DOHH2 (cell line): Measurements from ENCODE around the gene PIGM.

ENCODE experiments used
- H3F3A ChIP-seq: fragments of 200-600 bp; sonication (generic), shearing (Covaris generic); 2 replicates; pipeline ENCODE4 v1.6.0; 2016; ENCODE audit warnings: antibody characterized with exemption, mild to moderate bottlenecking; ENCODE audit not compliant: control insufficient read depth, insufficient read depth
- H3K27ac ChIP-seq: fragments of 200-600 bp; sonication (generic); 2 replicates; pipeline ENCODE4 v1.5.1; 2014; ENCODE audit warnings: low read depth, mild to moderate bottlenecking, low read length, moderate library complexity
- H3K27me3 ChIP-seq: fragments of 200-600 bp; sonication (generic); 2 replicates; pipeline ENCODE4 v1.6.1; 2014; ENCODE audit warnings: mild to moderate bottlenecking, low read length, mixed read lengths; ENCODE audit not compliant: control insufficient read depth
- H3K36me3 ChIP-seq: fragments of 200-600 bp; sonication (generic); 2 replicates; pipeline ENCODE4 v1.6.1; 2014; ENCODE audit warnings: mild to moderate bottlenecking, low read length, moderate library complexity, mixed read lengths; ENCODE audit not compliant: control insufficient read depth
- H3K4me1 ChIP-seq: fragments of 200-600 bp; sonication (generic); 2 replicates; pipeline ENCODE4 v1.6.1; 2014; ENCODE audit warnings: mild to moderate bottlenecking, low read length, mixed read lengths; ENCODE audit not compliant: control insufficient read depth
- H3K4me2 ChIP-seq: fragments of 200-600 bp; sonication (generic); 2 replicates; pipeline ENCODE4 v1.6.0; 2014; ENCODE audit warnings: mild to moderate bottlenecking, low read length, moderate library complexity
- H3K4me3 ChIP-seq: fragments of 200-600 bp; sonication (generic); 2 replicates; pipeline ENCODE4 v1.5.1; 2014; ENCODE audit warnings: mild to moderate bottlenecking, low read length, mixed read lengths
- H3K79me2 ChIP-seq: fragments of 200-600 bp; sonication (generic); 2 replicates; pipeline ENCODE4 v1.6.1; 2014; ENCODE audit warnings: mild to moderate bottlenecking, low read length, mixed read lengths; ENCODE audit not compliant: control insufficient read depth
- H3K9me2 ChIP-seq: fragments of 200-600 bp; sonication (generic); replicated peaks from 2 replicates; pipeline ENCODE4 v1.6.1; 2014; ENCODE audit warnings: mild to moderate bottlenecking, low read length, mixed read lengths; ENCODE audit not compliant: control insufficient read depth
- H3K9me3 ChIP-seq: fragments of 200-600 bp; sonication (generic); 2 replicates; pipeline ENCODE4 v1.6.1; 2014; ENCODE audit warnings: antibody characterized with exemption, low read length, mixed read lengths; ENCODE audit not compliant: control insufficient read depth, insufficient read depth
- H4K20me1 ChIP-seq: fragments of 200-600 bp; sonication (generic); 2 replicates; pipeline ENCODE4 v1.6.0; 2014; ENCODE audit warnings: low read depth, mild to moderate bottlenecking, antibody characterized with exemption, low read length, moderate library complexity; ENCODE audit not compliant: control insufficient read depth, insufficient read depth
- CTCF ChIP-seq: fragments of 200-600 bp; sonication (generic); IDR thresholded peaks from one replicate; pipeline ENCODE4 v1.5.1; 2014; ENCODE audit warnings: antibody characterized with exemption, mild to moderate bottlenecking, low read depth, low read length; ENCODE audit not compliant: poor library complexity, severe bottlenecking
- EZH2phosphoT487 ChIP-seq: fragments of 200-600 bp; sonication (generic); IDR thresholded peaks from 2 replicates; pipeline ENCODE4 v1.6.1; 2017; ENCODE audit warnings: borderline replicate concordance, mild to moderate bottlenecking, antibody characterized with exemption, low read length, moderate library complexity, mixed read lengths

The PIGM gene

GRCh38 chr1:160046494-160047110 is 14.8 kb upstream of the PIGM start:
- H3F3A ChIP-seq: no peaks in the 10 kb centered on the region
- peaks cover 12% of the 10 kb centered on the region for H3K4me1 ChIP-seq
- H3K79me2 ChIP-seq: no peaks in the 10 kb centered on the region
- peak overlapping the region; percentile 63 for H3K4me3 ChIP-seq
- H3K27ac ChIP-seq: no peak overlapping the region
- H3K27me3 ChIP-seq: peaks cover 30% of the 10 kb centered on the region
- TF ChIP-seq CTCF (peak; percentile 89), EZH2phosphoT487 (no peak)
- H3K9me3 ChIP-seq: no peaks in the 10 kb centered on the region
- no peaks in the 10 kb centered on the region for H4K20me1 ChIP-seq
- H3K36me3 ChIP-seq: no peaks in the 10 kb centered on the region
- H3K4me2 ChIP-seq: peak overlapping the region; percentile 84
- no peaks in the 10 kb centered on the region for H3K9me2 ChIP-seq

- peaks cover 12% of the 10 kb centered on the region for H3K4me1 ChIP-seq
- peaks cover 22% of the 10 kb centered on the region for H3K27me3 ChIP-seq
- no peak overlapping the region for H3K27ac ChIP-seq
- no peaks in the 10 kb centered on the region for H3K9me3 ChIP-seq
- H3K9me2 ChIP-seq: no peaks in the 10 kb centered on the region
- TF ChIP-seq CTCF (no peak), EZH2phosphoT487 (no peak)
- H3K4me2 ChIP-seq: no peak overlapping the region
- no peaks in the 10 kb centered on the region for H3F3A ChIP-seq
- no peaks in the 10 kb centered on the region for H3K79me2 ChIP-seq
- no peak overlapping the region for H3K4me3 ChIP-seq
- H4K20me1 ChIP-seq: no peaks in the 10 kb centered on the region
- no peaks in the 10 kb centered on the region for H3K36me3 ChIP-seq
These were observed 13.9 kb upstream of the PIGM start for GRCh38 chr1:160045653-160046052.

DNA sequence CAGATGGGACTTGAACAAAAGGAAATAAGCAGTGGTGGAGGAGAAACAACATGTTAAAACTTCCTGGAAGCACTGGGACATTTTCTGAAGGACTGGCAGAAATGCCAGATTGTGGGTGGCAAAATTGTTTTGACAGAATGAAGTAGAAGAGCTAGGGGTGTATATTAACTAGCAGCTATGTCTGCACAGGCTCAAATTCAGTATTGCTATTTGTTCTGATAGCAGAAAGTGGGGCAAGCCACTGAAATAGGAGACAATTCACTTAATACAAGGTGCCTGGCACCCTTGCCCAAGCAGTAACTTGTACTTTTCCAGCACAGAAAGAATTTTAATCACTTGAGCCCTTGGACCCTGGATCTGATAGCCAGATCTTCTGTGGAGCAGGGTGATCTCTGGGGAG is 11.8 kb upstream of the PIGM start:
- no peak overlapping the region for H3K4me2 ChIP-seq
- TF ChIP-seq CTCF: no peak
- no peak for TF ChIP-seq EZH2phosphoT487
- no peaks in the 10 kb centered on the region for H3K9me3 ChIP-seq

More for the DNA sequence above, 11.8 kb upstream of the PIGM start:
- Histone ChIP-seq H3K27me3 (peaks cover 16% of the 10 kb centered on the region), H3K27ac (no peak overlapping the region), H3K4me3 (no peak overlapping the region), H3K36me3 (no peaks in the 10 kb centered on the region), H3K4me1 (peaks cover 12% of the 10 kb centered on the region), H3K9me2 (no peaks in the 10 kb centered on the region), H3F3A (no peaks in the 10 kb centered on the region), H4K20me1 (no peaks in the 10 kb centered on the region), H3K79me2 (no peaks in the 10 kb centered on the region)
